Esophagus muscularis mucosa (tissue), 4 donors: ENCODE data around the gene TEAD3. TPM values are rescaled to one million over a fixed set of nuclear protein-coding genes. Genes with fewer than 3 reads are reported as not detected.

Source experiments
- DNase-seq: peaks from one replicate; pipeline ENCODE4 v3.0.0-alpha.2; 2017; ENCODE audit errors: extremely low spot score
- H3K27ac ChIP-seq, 4 donors: fragments of 200-600 bp; sonication (generic); replicated peaks in 1 of 4; 1 replicate in 3 of 4; 2 replicates in 1 of 4; pipeline ENCODE4 v1.5.1; 2016 to 2019; ENCODE audit warnings: mild to moderate bottlenecking in 1 of 4
- H3K27me3 ChIP-seq, 4 donors: fragments of 200-600 bp; sonication (generic); one replicate each; pipeline versions ENCODE4 v1.5.1 to v1.6.0; 2016 to 2019
- H3K36me3 ChIP-seq, 4 donors: fragments of 200-600 bp; sonication (generic); one replicate each; pipeline ENCODE4 v1.5.1; 2016 to 2019
- H3K4me1 ChIP-seq, 4 donors: fragments of 200-600 bp; sonication (generic); one replicate each; pipeline ENCODE4 v1.5.1; 2016 to 2019
- H3K4me3 ChIP-seq, 4 donors: fragments of 200-600 bp; sonication (generic); 1 replicate in 2 of 4; 2 replicates in 2 of 4; pipeline ENCODE4 v1.5.1; 2016 to 2019; ENCODE audit warnings: mild to moderate bottlenecking in 4 of 4, moderate library complexity in 1 of 4
- H3K9me3 ChIP-seq, 4 donors: fragments of 200-600 bp; sonication (generic); 1 replicate in 3 of 4; 2 replicates in 1 of 4; pipeline ENCODE4 v1.5.1; 2016 to 2019
- CTCF ChIP-seq, 3 experiments: fragments of 200-600 bp in 2 of 3; fragments of 450-650 bp in 1 of 3; sonication (generic) in 2 of 3; IDR thresholded peaks; one replicate each; pipeline ENCODE4 v1.5.1; 2017 to 2019; ENCODE audit warnings: antibody characterized with exemption in 3 of 3, mild to moderate bottlenecking in 2 of 3, moderate library complexity in 1 of 3
- EP300 ChIP-seq: sonication (generic); formaldehyde crosslinking; IDR thresholded peaks from one replicate; pipeline ENCODE4 v1.6.1; 2017; ENCODE audit warnings: antibody characterized with exemption
- POLR2A ChIP-seq: fragments of 450-650 bp; IDR thresholded peaks from one replicate; pipeline ENCODE4 v1.6.1; 2017; ENCODE audit warnings: antibody characterized with exemption, moderate library complexity, mild to moderate bottlenecking, low read depth
- POLR2AphosphoS5 ChIP-seq, 2 donors: sonication (generic); formaldehyde crosslinking; IDR thresholded peaks; one replicate each; pipeline ENCODE4 v1.6.1; 2017; ENCODE audit warnings: antibody characterized with exemption in 2 of 2
- WGBS: methylation state at CpG from one replicate; pipeline ENCODE4 v1.1.5; 2018; 5-methylcytosine and 5-hydroxymethylcytosine counted together
- intact Hi-C: fragments of 100-400 bp; cut with DNase I; formaldehyde crosslinking; loops from one replicate; pipeline ENCODE4 v1.15.1; 2023
- total RNA-seq, 4 donors: library from RNA; depleted of rRNA; stranded (reverse); fragments of >200 nt; gene quantifications; one replicate each; pipeline versions ENCODE4 v1.1.0 to v1.2.1, GENCODE V29; 2016

Gene TEAD3
- total RNA-seq, 4 donors from 2014 or later = 71.4 to 123 (median 78.5) TPM

- Histone ChIP-seq H3K4me3 (peak overlapping the region; percentile 32 to 38 (median 35)), H3K4me1 (peaks cover 59 to 100% (median 97%) of the 10 kb centered on the region in 4 donors), H3K27ac (peak overlapping the region; percentile 97 to 100 (median 99)), H3K27me3 (no peaks in the 10 kb centered on the region), H3K9me3 (no peaks in the 10 kb centered on the region), H3K36me3 (peaks cover 0 to 31% (median 23%) of the 10 kb centered on the region in 4 donors)
- 60% methylated on average over 26 of the region's 61 CpGs for WGBS
- intact Hi-C loops = no loop called here
- no peak for TF ChIP-seq EP300
- peak in 1 of 2 donors; percentile 25 for TF ChIP-seq POLR2AphosphoS5 (IDR thresholded peaks at IDR 0.05)
- TF ChIP-seq CTCF (IDR thresholded peaks at IDR 0.05) = no peak
- TF ChIP-seq POLR2A = no peak
- no peak for DNase-seq
Observed at GRCh38 chr6:35486005-35486925, 10.6 kb downstream of the TEAD3 start.

DNA sequence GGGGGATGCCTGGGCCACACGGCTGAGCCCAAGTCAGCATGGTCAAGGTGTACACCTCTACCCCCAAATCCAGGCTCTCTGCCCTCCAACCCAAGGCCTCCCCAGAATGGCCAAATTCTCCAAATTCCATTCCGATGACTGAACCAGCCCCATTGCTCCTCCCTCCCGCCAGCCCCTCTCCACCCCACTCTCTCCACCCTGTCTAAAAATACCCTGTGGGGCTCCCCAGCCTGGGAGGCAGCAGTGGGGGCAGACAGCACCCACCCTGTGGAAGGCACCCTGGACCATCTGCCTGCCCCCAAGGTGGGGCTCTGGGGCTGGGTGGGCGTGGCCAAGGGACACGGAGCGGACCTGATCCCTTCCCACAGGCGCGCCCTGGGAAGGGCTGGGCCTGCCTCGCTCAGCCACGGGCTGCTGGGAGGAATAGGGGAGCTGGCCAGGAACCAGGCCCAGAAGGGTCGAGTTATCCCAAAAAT is 11.4 kb downstream of the TEAD3 start:
- no peaks in the 10 kb centered on the region for H3K9me3 ChIP-seq
- DNase-seq = no peak
- intact Hi-C loops = no loop called here
- H3K4me3 ChIP-seq = peak overlapping the region; percentile 32 to 38 (median 35)
- peaks cover 0 to 40% (median 27%) of the 10 kb centered on the region in 4 donors for H3K36me3 ChIP-seq
- TF ChIP-seq CTCF (IDR thresholded peaks at IDR 0.05) (no peak), POLR2AphosphoS5 (IDR thresholded peaks at IDR 0.05) (peak; percentile 16 to 56)
- H3K27ac ChIP-seq = peak overlapping the region; percentile 97 to 100 (median 99)
- peaks cover 51 to 96% (median 88%) of the 10 kb centered on the region in 4 donors for H3K4me1 ChIP-seq
- WGBS = 53% methylated on average over 11 of the region's 11 CpGs
- H3K27me3 ChIP-seq = no peaks in the 10 kb centered on the region

GRCh38 chr6:35484921-35485392 is 11.9 kb downstream of the TEAD3 start:
- H3K4me3 ChIP-seq = no peak overlapping the region
- peak overlapping the region; percentile 97 to 100 (median 99) for H3K27ac ChIP-seq
- no peak for TF ChIP-seq CTCF (IDR thresholded peaks at IDR 0.05)
- TF ChIP-seq EP300 = no peak
- TF ChIP-seq POLR2A = no peak
- TF ChIP-seq POLR2AphosphoS5 (IDR thresholded peaks at IDR 0.05) = no peak
- H3K9me3 ChIP-seq = no peaks in the 10 kb centered on the region
- 80% methylated on average over 1 of the region's 7 CpGs for WGBS
- no peak for DNase-seq
- H3K36me3 ChIP-seq = peaks cover 0 to 44% (median 31%) of the 10 kb centered on the region in 4 donors
- peaks cover 46 to 91% (median 84%) of the 10 kb centered on the region in 4 donors for H3K4me1 ChIP-seq
- no peaks in the 10 kb centered on the region for H3K27me3 ChIP-seq
- intact Hi-C loops = no loop called here

DNA sequence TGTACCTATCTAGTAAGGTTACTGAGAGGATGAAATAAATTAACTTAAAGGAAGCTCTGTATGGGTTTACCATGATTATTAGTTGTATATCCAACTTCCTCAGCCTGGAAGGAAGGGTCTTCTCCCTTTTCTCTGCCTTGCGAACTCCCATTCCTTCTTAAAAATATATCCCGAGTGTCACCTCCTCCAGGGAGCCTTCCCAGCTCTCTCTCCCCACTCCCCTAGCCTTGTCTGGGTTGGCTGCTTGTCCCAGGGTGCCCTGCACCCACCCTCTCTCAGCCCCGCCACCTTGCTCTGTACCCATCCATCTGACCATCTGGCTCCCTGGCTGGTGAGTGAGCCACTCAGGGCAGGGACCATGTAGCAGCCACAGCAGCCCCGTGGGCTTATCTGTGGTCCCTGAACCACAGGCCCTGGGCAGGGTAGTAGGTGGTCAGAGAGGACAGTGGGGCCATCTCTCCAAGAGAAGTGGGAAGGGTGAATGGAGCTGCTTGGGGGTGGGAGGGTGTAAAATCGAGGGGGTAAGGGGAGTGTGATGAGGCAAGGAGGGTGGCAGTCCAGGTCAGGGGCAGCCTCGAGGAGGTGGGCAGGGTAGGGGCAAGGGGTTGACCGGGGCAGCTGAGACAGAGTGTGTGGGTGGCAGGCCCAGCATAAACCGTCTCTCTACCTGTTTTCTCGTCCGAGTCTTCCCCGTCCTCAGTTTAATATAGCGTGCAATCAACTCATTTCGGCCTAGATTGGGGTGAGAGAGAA is 12.8 kb downstream of the TEAD3 start:
- intact Hi-C loops = no loop called here
- no peaks in the 10 kb centered on the region for H3K9me3 ChIP-seq
- no peak for TF ChIP-seq POLR2A
- no peak for TF ChIP-seq POLR2AphosphoS5 (IDR thresholded peaks at IDR 0.05)
- TF ChIP-seq EP300 = no peak
- no peak for TF ChIP-seq CTCF (IDR thresholded peaks at IDR 0.05)
- H3K27ac ChIP-seq = peak overlapping the region; percentile 97 to 100 (median 99)
- no peak for DNase-seq
- WGBS = 80% methylated on average over 13 of the region's 13 CpGs
- no peak overlapping the region for H3K4me3 ChIP-seq
- peaks cover 0 to 53% (median 40%) of the 10 kb centered on the region in 4 donors for H3K36me3 ChIP-seq
- peaks cover 38 to 82% (median 75%) of the 10 kb centered on the region in 4 donors for H3K4me1 ChIP-seq
- no peaks in the 10 kb centered on the region for H3K27me3 ChIP-seq
